ENCODE results near the gene ATP6V1C2. TPM values are rescaled to one million over a fixed set of nuclear protein-coding genes. Genes with fewer than 3 reads are reported as not detected.

The ATP6V1C2 gene
- total RNA-seq, 2 experiments from 2014 or later: not detected

- no peak for TF ChIP-seq CTCF (IDR thresholded peaks at IDR 0.05)
- no peaks in the 10 kb centered on the region for H3K9me3 Mint-ChIP-seq
- no peaks in the 10 kb centered on the region for H3K36me3 ChIP-seq (ENCODE audit: insufficient read depth, low read length)
- H3K9me3 ChIP-seq (ENCODE audit: control insufficient read depth in 1 of 2, insufficient read depth in 1 of 2, low read length in 2 of 2): no peaks in the 10 kb centered on the region
- POLR2A ChIA-PET: no interaction called here
- H3K27me3 Mint-ChIP-seq: peaks cover 7% of the 10 kb centered on the region
- H3K27ac ChIP-seq (ENCODE audit: low read depth in 1 of 2, low read length in 2 of 2): no peak overlapping the region
- H3K4me1 ChIP-seq (ENCODE audit: insufficient read depth, low read length): no peaks in the 10 kb centered on the region
- no peaks in the 10 kb centered on the region for H3K27me3 ChIP-seq (ENCODE audit: control insufficient read depth in 1 of 2, insufficient read depth in 2 of 2, low read length in 2 of 2)
- intact Hi-C loops (cut with DNase I, micrococcal nuclease): no loop called here
- H3K27ac Mint-ChIP-seq: no peak overlapping the region
- ATAC-seq (ENCODE audit: poor library complexity) (no peak), DNase-seq (no peak)
- H3K4me1 Mint-ChIP-seq (ENCODE audit: low read depth): no peaks in the 10 kb centered on the region
- CTCF ChIA-PET: no interaction called here
- no peak overlapping the region for H3K4me3 Mint-ChIP-seq
- H3K36me3 Mint-ChIP-seq (ENCODE audit: low read depth): no peaks in the 10 kb centered on the region
- no peak overlapping the region for H3K4me3 ChIP-seq (ENCODE audit: low read length)
Measured at GRCh38 chr2:10733980-10734379, 12.6 kb downstream of the ATP6V1C2 start.

GRCh38 chr2:10738192-10738591 is 16.8 kb downstream of the ATP6V1C2 start:
- Mint-ChIP-seq H3K9me3 (no peaks in the 10 kb centered on the region), H3K27ac (no peak overlapping the region), H3K4me1 (ENCODE audit: low read depth) (no peaks in the 10 kb centered on the region), H3K36me3 (ENCODE audit: low read depth) (no peaks in the 10 kb centered on the region), H3K27me3 (peaks cover 3% of the 10 kb centered on the region), H3K4me3 (no peak overlapping the region)
- H3K27ac ChIP-seq (ENCODE audit: low read depth in 1 of 2, low read length in 2 of 2): no peak overlapping the region
- ATAC-seq (ENCODE audit: poor library complexity) (no peak), DNase-seq (no peak)
- intact Hi-C loops (cut with DNase I, micrococcal nuclease): no loop called here
- no peaks in the 10 kb centered on the region for H3K36me3 ChIP-seq (ENCODE audit: insufficient read depth, low read length)
- no peaks in the 10 kb centered on the region for H3K4me1 ChIP-seq (ENCODE audit: insufficient read depth, low read length)
- H3K27me3 ChIP-seq (ENCODE audit: control insufficient read depth in 1 of 2, insufficient read depth in 2 of 2, low read length in 2 of 2): no peaks in the 10 kb centered on the region
- CTCF ChIA-PET: no interaction called here
- H3K9me3 ChIP-seq (ENCODE audit: control insufficient read depth in 1 of 2, insufficient read depth in 1 of 2, low read length in 2 of 2): no peaks in the 10 kb centered on the region
- TF ChIP-seq CTCF (IDR thresholded peaks at IDR 0.05): no peak
- POLR2A ChIA-PET: no interaction called here
- no peak overlapping the region for H3K4me3 ChIP-seq (ENCODE audit: low read length)

- no peaks in the 10 kb centered on the region for H3K4me1 ChIP-seq (ENCODE audit: insufficient read depth, low read length)
- no peak overlapping the region for H3K27ac Mint-ChIP-seq
- H3K27ac ChIP-seq (ENCODE audit: low read depth in 1 of 2, low read length in 2 of 2): no peak overlapping the region
- no peak for DNase-seq
- no peak overlapping the region for H3K4me3 Mint-ChIP-seq
- H3K36me3 Mint-ChIP-seq (ENCODE audit: low read depth): no peaks in the 10 kb centered on the region
- intact Hi-C loops (cut with DNase I, micrococcal nuclease): no loop called here
- POLR2A ChIA-PET: no interaction called here
- no peaks in the 10 kb centered on the region for H3K9me3 ChIP-seq (ENCODE audit: control insufficient read depth in 1 of 2, insufficient read depth in 1 of 2, low read length in 2 of 2)
- no peaks in the 10 kb centered on the region for H3K9me3 Mint-ChIP-seq
- no peaks in the 10 kb centered on the region for H3K4me1 Mint-ChIP-seq (ENCODE audit: low read depth)
- peaks cover 3% of the 10 kb centered on the region for H3K27me3 Mint-ChIP-seq
- no peak overlapping the region for H3K4me3 ChIP-seq (ENCODE audit: low read length)
- H3K36me3 ChIP-seq (ENCODE audit: insufficient read depth, low read length): no peaks in the 10 kb centered on the region
- no peaks in the 10 kb centered on the region for H3K27me3 ChIP-seq (ENCODE audit: control insufficient read depth in 1 of 2, insufficient read depth in 2 of 2, low read length in 2 of 2)
- ATAC-seq (ENCODE audit: poor library complexity): no peak
- TF ChIP-seq CTCF (IDR thresholded peaks at IDR 0.05): no peak
- CTCF ChIA-PET: interaction anchor here (0.6 kb wide), 1 partner anchor 66 kb away, joined by 3 read pairs; no protein-coding TSS in a partner anchor
Measured at GRCh38 chr2:10740226-10740625, 18.8 kb downstream of the ATP6V1C2 start.
